Measurements from ENCODE around the gene M1AP. TPM values are rescaled to one million over a fixed set of nuclear protein-coding genes. Genes with fewer than 3 reads are reported as not detected.

Gene M1AP
- total RNA-seq, 1 experiment from 2014 or later: not detected

- Histone ChIP-seq H3K27ac (ENCODE audit: low read length) (peak overlapping the region; percentile 48), H3K27me3 (ENCODE audit: low read length) (no peaks in the 10 kb centered on the region), H3K4me3 (ENCODE audit: low read length) (peak overlapping the region; percentile 83), H3K9me3 (ENCODE audit: low read length) (no peaks in the 10 kb centered on the region), H3K4me2 (ENCODE audit: low read length) (peak overlapping the region; percentile 100), H3K9me2 (replicated peaks; ENCODE audit: low read length) (no peaks in the 10 kb centered on the region), H3K9ac (ENCODE audit: low read length) (peak overlapping the region; percentile 80), H4K20me1 (ENCODE audit: low read length) (no peaks in the 10 kb centered on the region), H3K4me1 (ENCODE audit: insufficient read depth, low read length) (peaks cover 12% of the 10 kb centered on the region; the same call in 1 of the 2 replicates), H2AFZ (ENCODE audit: low read length) (peak overlapping the region; percentile 97), H3F3A (ENCODE audit: low read length, unreplicated experiment) (no peaks in the 10 kb centered on the region), H3K79me2 (ENCODE audit: low read length) (peaks cover 10% of the 10 kb centered on the region), H3K36me3 (ENCODE audit: low read depth, low read length) (no peaks in the 10 kb centered on the region)
- TSS peak; percentile 69 for BruUV-seq (replicated peaks)
- peak; percentile 85 for ATAC-seq
- intact Hi-C loops (cut with micrococcal nuclease): no loop called here
- no peak for TF ChIP-seq EZH2phosphoT487 (IDR thresholded peaks at IDR 0.05; ENCODE audit: borderline replicate concordance, low read length)
- TF ChIP-seq CTCF (conservative IDR thresholded peaks at IDR 0.05; ENCODE audit: low read depth, low read length): no peak
- no peak for TF ChIP-seq EZH2 (IDR thresholded peaks at IDR 0.05; ENCODE audit: low read length, unreplicated experiment)
- ChIA-PET CTCF (no interaction called here), POLR2A (ENCODE audit: unreplicated experiment) (no interaction called here)
- peak; percentile 76 for DNase-seq
Measured at GRCh38 chr2:74548900-74549826, 99.0 kb downstream of the M1AP start.

DNA sequence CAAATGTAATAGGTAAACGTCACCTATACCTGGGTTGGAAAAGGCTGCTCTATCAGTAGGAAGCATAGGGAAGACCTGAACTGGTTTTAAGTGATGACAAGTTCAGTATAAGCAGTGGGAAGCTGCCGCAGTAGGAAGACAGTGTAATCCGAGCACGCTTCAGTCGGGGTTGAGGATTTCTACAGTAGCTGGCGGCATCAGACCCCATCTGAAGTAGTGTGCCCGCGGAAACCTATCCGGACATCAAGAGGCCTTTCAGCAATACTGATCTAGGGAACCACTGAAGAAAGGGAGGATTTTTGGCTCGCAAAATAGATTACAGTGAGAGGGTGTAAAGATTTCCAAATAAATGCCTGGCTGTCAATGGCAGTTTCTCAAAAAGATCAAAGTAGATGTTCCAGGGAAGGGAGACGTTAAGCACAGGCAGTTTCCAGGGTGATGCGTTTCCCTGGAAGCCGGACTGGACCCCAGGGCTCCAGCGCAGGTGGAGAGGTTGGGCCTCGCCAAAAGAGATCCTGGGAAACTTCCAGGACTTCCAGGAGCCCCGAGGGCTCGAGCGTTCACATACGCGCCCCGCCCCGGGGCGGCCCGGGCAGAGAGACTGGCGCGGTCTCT is 99.7 kb downstream of the M1AP start:
- CTCF ChIA-PET: no interaction called here

More for the DNA sequence above, 99.7 kb downstream of the M1AP start:
- H3K27ac ChIP-seq (ENCODE audit: low read length): no peak overlapping the region
- H2AFZ ChIP-seq (ENCODE audit: low read length): peak overlapping the region; percentile 97
- BruUV-seq (replicated peaks): no TSS peak
- no peaks in the 10 kb centered on the region for H4K20me1 ChIP-seq (ENCODE audit: low read length)
- no peak for ATAC-seq
- H3K9me2 ChIP-seq (replicated peaks; ENCODE audit: low read length): no peaks in the 10 kb centered on the region
- H3K4me1 ChIP-seq (ENCODE audit: insufficient read depth, low read length): peaks cover 12% of the 10 kb centered on the region; the same call in 1 of the 2 replicates
- no peaks in the 10 kb centered on the region for H3K27me3 ChIP-seq (ENCODE audit: low read length)
- H3K79me2 ChIP-seq (ENCODE audit: low read length): peaks cover 10% of the 10 kb centered on the region
- H3K36me3 ChIP-seq (ENCODE audit: low read depth, low read length): no peaks in the 10 kb centered on the region
- intact Hi-C loops (cut with micrococcal nuclease): no loop called here
- H3K9me3 ChIP-seq (ENCODE audit: low read length): no peaks in the 10 kb centered on the region
- H3F3A ChIP-seq (ENCODE audit: low read length, unreplicated experiment): no peaks in the 10 kb centered on the region
- no peak for DNase-seq
- H3K4me3 ChIP-seq (ENCODE audit: low read length): peak overlapping the region; percentile 83
- H3K9ac ChIP-seq (ENCODE audit: low read length): peak overlapping the region; percentile 80
- peak overlapping the region; percentile 100 for H3K4me2 ChIP-seq (ENCODE audit: low read length)
- POLR2A ChIA-PET (ENCODE audit: unreplicated experiment): no interaction called here
- TF ChIP-seq EZH2 (IDR thresholded peaks at IDR 0.05; ENCODE audit: low read length, unreplicated experiment) (no peak), CTCF (conservative IDR thresholded peaks at IDR 0.05; ENCODE audit: low read depth, low read length) (no peak), EZH2phosphoT487 (IDR thresholded peaks at IDR 0.05; ENCODE audit: borderline replicate concordance, low read length) (no peak)
